Breast epithelium (tissue), 3 donors: ENCODE results near the gene OBSCN.

Experiments used
- CTCF ChIP-seq, 3 donors: fragments of 450-650 bp; IDR thresholded peaks; one replicate each; pipeline ENCODE4 v1.5.1; 2016 to 2017; ENCODE audit warnings: antibody characterized with exemption in 3 of 3, mild to moderate bottlenecking in 3 of 3, moderate library complexity in 3 of 3
- POLR2A ChIP-seq: fragments of 450-650 bp; IDR thresholded peaks from one replicate; pipeline ENCODE4 v1.6.1; 2016; ENCODE audit warnings: antibody characterized with exemption, mild to moderate bottlenecking, moderate library complexity
- POLR2AphosphoS5 ChIP-seq, 3 donors: sonication (generic); formaldehyde crosslinking; IDR thresholded peaks; one replicate each; pipeline ENCODE4 v1.6.1; 2017; ENCODE audit warnings: antibody characterized with exemption in 3 of 3

- TF ChIP-seq CTCF (IDR thresholded peaks at IDR 0.05) = no peak
- no peak for TF ChIP-seq POLR2AphosphoS5 (IDR thresholded peaks at IDR 0.05)
- no peak for TF ChIP-seq POLR2A
Measured at GRCh38 chr1:228310162-228310792, 102.4 kb downstream of the OBSCN start.
